ENCODE measurements around the gene MAIP1.

The MAIP1 gene

GRCh38 chr2:199955339-199956061 lies at the start of gene MAIP1, which contains the start of gene TYW5:
Gene MAIP1, plus strand, starts transcription at chr2:199955582. Its CDS starts 217 bp downstream, at chr2:199955799.
Gene TYW5, minus strand, starts transcription at chr2:199955491. Its CDS starts 21 bp downstream, at chr2:199955470.
- DNase-seq: peak; percentile 89

GRCh38 chr2:199907008-199907714 lies 48.2 kb upstream of the MAIP1 start:
- no peak for DNase-seq

GRCh38 chr2:199910338-199911051 lies 44.9 kb upstream of the MAIP1 start:
- DNase-seq: no peak

GRCh38 chr2:199911052-199911876 lies 44.1 kb upstream of the MAIP1 start, which contains the start of gene C2orf69:
Gene C2orf69, plus strand, starts transcription at chr2:199911293. Its CDS starts 146 bp downstream, at chr2:199911439.
- peak; percentile 94 for DNase-seq

- no peak for DNase-seq
These were observed 43.6 kb upstream of the MAIP1 start for GRCh38 chr2:199911877-199912161.

- DNase-seq: peak; percentile 55
These were observed 42.7 kb upstream of the MAIP1 start for GRCh38 chr2:199912553-199913114.

GRCh38 chr2:199914372-199914958 lies 40.9 kb upstream of the MAIP1 start:
- DNase-seq: no peak

- DNase-seq: no peak
These were observed 38.4 kb upstream of the MAIP1 start for GRCh38 chr2:199916980-199917379.

GRCh38 chr2:199922856-199923255 lies 32.5 kb upstream of the MAIP1 start:
- no peak for DNase-seq

- no peak for DNase-seq
These were observed 31.5 kb upstream of the MAIP1 start for GRCh38 chr2:199923924-199924323.

- DNase-seq: no peak
These were observed 28.6 kb upstream of the MAIP1 start for GRCh38 chr2:199926806-199927205.

- DNase-seq: no peak
These were observed 27.2 kb upstream of the MAIP1 start for GRCh38 chr2:199928226-199928625.

GRCh38 chr2:199928626-199929025 lies 26.8 kb upstream of the MAIP1 start:
- DNase-seq: no peak

GRCh38 chr2:199929262-199929661 lies 26.1 kb upstream of the MAIP1 start:
- DNase-seq: no peak

- DNase-seq: no peak
These were observed 23.0 kb upstream of the MAIP1 start for GRCh38 chr2:199932312-199932855.

- DNase-seq: no peak
These were observed 21.9 kb upstream of the MAIP1 start for GRCh38 chr2:199933466-199933865.

- DNase-seq: no peak
These were observed 18.8 kb upstream of the MAIP1 start for GRCh38 chr2:199936554-199936953.

GRCh38 chr2:199940373-199940772 lies 15.0 kb upstream of the MAIP1 start:
- no peak for DNase-seq

- no peak for DNase-seq
These were observed 12.0 kb upstream of the MAIP1 start for GRCh38 chr2:199943373-199943772.

GRCh38 chr2:199946196-199946595 lies 9.2 kb upstream of the MAIP1 start:
- no peak for DNase-seq

- DNase-seq: no peak
These were observed 8.5 kb upstream of the MAIP1 start for GRCh38 chr2:199946836-199947235.

- no peak for DNase-seq
These were observed 5.0 kb upstream of the MAIP1 start for GRCh38 chr2:199950396-199950795.
